IMR-90 (cell line): ENCODE data around the gene TSPEAR. TPM values are rescaled to one million over a fixed set of nuclear protein-coding genes. Genes with fewer than 3 reads are reported as not detected.

Source experiments
- ATAC-seq: fragments of 200-7000 bp; cut with Tn5 transposase; 2 replicates; pipeline ENCODE4 v1.9.1; 2020; ENCODE audit warnings: low read depth, mild to moderate bottlenecking, moderate library complexity
- BruUV-seq: library from RNA; stranded (reverse); fragments of 400-500 nt; replicated peaks from 2 replicates; lab custom pipeline; 2021; lab: Mats Ljungman, UMichigan
- CTCF ChIA-PET: fragments of 300-600 bp; formaldehyde crosslinking; extraction: SDS; loops from one replicate; lab custom pipeline; 2021; ENCODE audit warnings: antibody characterized with exemption; lab: Yijun Ruan, JAX
- POLR2A ChIA-PET: fragments of 300-600 bp; sonication (Branson Sonifier 250); formaldehyde crosslinking; loops from one replicate; lab custom pipeline; 2022; ENCODE audit warnings: antibody characterized with exemption; ENCODE audit not compliant: unreplicated experiment; lab: Charles Lee
- DNase-seq: peaks from one replicate; pipeline ENCODE4 v3.0.0; 2013
- H2AFZ ChIP-seq: replicated peaks from 2 replicates; pipeline ENCODE3; 2013; ENCODE audit warnings: low read length, mild to moderate bottlenecking; ENCODE audit not compliant: poor library complexity
- H2AK5ac ChIP-seq: 2 replicates; pipeline ENCODE4 v1.6.1; 2013; ENCODE audit warnings: low read depth, low read length, inconsistent platforms
- H2AK9ac ChIP-seq: replicated peaks from 2 replicates; pipeline ENCODE3; 2013; ENCODE audit warnings: mild to moderate bottlenecking, low read depth, low read length, moderate library complexity; ENCODE audit not compliant: poor library complexity
- H2BK120ac ChIP-seq: 2 replicates; pipeline ENCODE4 v1.6.1; 2013; ENCODE audit warnings: low read depth, low read length, inconsistent platforms
- H2BK15ac ChIP-seq: 3 replicates; pipeline ENCODE4 v1.6.1; 2013; ENCODE audit warnings: low read depth, low read length, inconsistent platforms
- H2BK20ac ChIP-seq: 2 replicates; pipeline ENCODE4 v1.6.1; 2013; ENCODE audit warnings: low read depth, mild to moderate bottlenecking, inconsistent platforms, low read length, moderate library complexity
- H2BK5ac ChIP-seq: 2 replicates; pipeline ENCODE4 v1.6.1; 2013; ENCODE audit warnings: mild to moderate bottlenecking, low read depth, low read length, inconsistent platforms; ENCODE audit not compliant: poor library complexity, severe bottlenecking
- H3K14ac ChIP-seq: replicated peaks from 2 replicates; pipeline ENCODE4 v1.6.1; 2013; ENCODE audit warnings: low read depth, low read length, inconsistent platforms
- H3K18ac ChIP-seq: 2 replicates; pipeline ENCODE4 v1.6.1; 2013; ENCODE audit warnings: low read depth, low read length, control low read depth
- H3K23ac ChIP-seq: 2 replicates; pipeline ENCODE4 v1.6.1; 2013; ENCODE audit warnings: low read depth, low read length, inconsistent platforms
- H3K27ac ChIP-seq: 2 replicates; pipeline ENCODE4 v1.5.1; 2013; ENCODE audit warnings: mild to moderate bottlenecking, control low read depth, low read length; ENCODE audit not compliant: insufficient read depth
- H3K27me3 ChIP-seq: 2 replicates; pipeline ENCODE4 v1.6.1; 2013; ENCODE audit warnings: low read length; ENCODE audit not compliant: control insufficient read depth, insufficient read depth
- H3K36me3 ChIP-seq: 2 replicates; pipeline ENCODE4 v1.6.1; 2013; ENCODE audit warnings: low read length, mixed read lengths; ENCODE audit not compliant: control insufficient read depth, insufficient read depth
- H3K4ac ChIP-seq: 2 replicates; pipeline ENCODE4 v1.6.1; 2013; ENCODE audit warnings: low read depth, low read length, inconsistent platforms
- H3K4me1 ChIP-seq: 2 replicates; pipeline ENCODE4 v1.6.1; 2013; ENCODE audit warnings: low read length, mixed read lengths; ENCODE audit not compliant: control insufficient read depth, insufficient read depth
- H3K4me2 ChIP-seq: 2 replicates; pipeline ENCODE4 v1.6.1; 2013; ENCODE audit warnings: low read depth, mild to moderate bottlenecking, control low read depth, low read length, moderate library complexity
- H3K4me3 ChIP-seq: 2 replicates; pipeline ENCODE4 v1.5.1; 2013; ENCODE audit warnings: low read depth, mild to moderate bottlenecking, control low read depth, low read length, moderate library complexity; ENCODE audit not compliant: insufficient read depth
- H3K56ac ChIP-seq: 2 replicates; pipeline ENCODE4 v1.6.1; 2013; ENCODE audit warnings: low read length, inconsistent platforms; ENCODE audit not compliant: insufficient read depth; ENCODE audit errors: extremely low read depth
- H3K79me1 ChIP-seq, 2 experiments: 2 replicates each; pipeline ENCODE4 v1.6.1; 2013; ENCODE audit warnings: low read length in 2 of 2, inconsistent platforms in 1 of 2, low read depth in 1 of 2
- H3K9ac ChIP-seq: 2 replicates; pipeline ENCODE4 v1.6.1; 2013; ENCODE audit warnings: low read depth, low read length, control low read depth
- H3K9me1 ChIP-seq: 2 replicates; pipeline ENCODE4 v1.6.1; 2013; ENCODE audit warnings: low read length, inconsistent platforms; ENCODE audit not compliant: insufficient read depth
- H3K9me3 ChIP-seq: 2 replicates; pipeline ENCODE4 v1.6.1; 2013; ENCODE audit warnings: low read length; ENCODE audit not compliant: control insufficient read depth, insufficient read depth
- H4K20me1 ChIP-seq: 2 replicates; pipeline ENCODE4 v1.6.1; 2013; ENCODE audit warnings: low read length, inconsistent platforms; ENCODE audit not compliant: insufficient read depth
- H4K5ac ChIP-seq: 2 replicates; pipeline ENCODE4 v1.6.1; 2013; ENCODE audit warnings: mild to moderate bottlenecking, low read depth, low read length, control low read depth
- H4K8ac ChIP-seq, 2 experiments: 2 replicates each; pipeline ENCODE4 v1.6.1; 2013; ENCODE audit warnings: low read depth in 2 of 2, low read length in 2 of 2, control low read depth in 1 of 2, inconsistent platforms in 1 of 2
- H4K91ac ChIP-seq: 2 replicates; pipeline ENCODE4 v1.6.1; 2013; ENCODE audit warnings: low read depth, low read length, inconsistent platforms; ENCODE audit not compliant: insufficient read depth
- BHLHE40 ChIP-seq: fragments of 150-350 bp; IDR thresholded peaks from 2 replicates; pipeline ENCODE4 v1.6.1; 2016; ENCODE audit warnings: mild to moderate bottlenecking, low read depth, low read length
- CEBPB ChIP-seq: IDR thresholded peaks from 2 replicates; pipeline ENCODE4 v1.6.1; 2012; ENCODE audit warnings: low read depth, low read length, improper control_type of control experiment
- CHD1 ChIP-seq: IDR thresholded peaks from 2 replicates; pipeline ENCODE4 v1.6.1; 2012; ENCODE audit warnings: low read depth, low read length, improper control_type of control experiment
- FOS ChIP-seq: fragments of 150-350 bp; IDR thresholded peaks from 2 replicates; pipeline ENCODE4 v1.6.1; 2016; ENCODE audit warnings: low read depth, low read length
- MAZ ChIP-seq: IDR thresholded peaks from 2 replicates; pipeline ENCODE4 v1.6.1; 2012; ENCODE audit warnings: low read depth, mild to moderate bottlenecking, low read length, improper control_type of control experiment, moderate library complexity, borderline replicate concordance
- MXI1 ChIP-seq: IDR thresholded peaks from 2 replicates; pipeline ENCODE4 v1.6.1; 2012; ENCODE audit warnings: low read depth, mild to moderate bottlenecking, low read length, moderate library complexity, borderline replicate concordance
- POLR2A ChIP-seq: IDR thresholded peaks from 2 replicates; pipeline ENCODE4 v1.6.1; 2012; ENCODE audit warnings: mild to moderate bottlenecking, low read depth, low read length
- RFX5 ChIP-seq: IDR thresholded peaks from 2 replicates; pipeline ENCODE4 v1.8.0; 2012; ENCODE audit warnings: low read depth, mild to moderate bottlenecking, low read length, moderate library complexity
- SMC3 ChIP-seq: fragments of 150-350 bp; IDR thresholded peaks from 2 replicates; pipeline ENCODE4 v1.6.1; 2016; ENCODE audit warnings: low read depth, mild to moderate bottlenecking, antibody characterized with exemption, low read length, moderate library complexity
- WGBS, 2 experiments: methylation state at CpG; one replicate each; pipeline versions ENCODE4 v1.1.5 to v1.1.7; 2013; ENCODE audit warnings: missing lambda C conversion rate in 2 of 2; ENCODE audit not compliant: insufficient read length in 1 of 2; ENCODE audit errors: extremely low coverage in 2 of 2; 5-methylcytosine and 5-hydroxymethylcytosine counted together
- dilution Hi-C: fragments of 300-500 bp; cut with HindIII; formaldehyde crosslinking; loops from one replicate; pipeline ENCODE4 v1.14.3; 2018; ENCODE audit warnings: low sequenced_read_pairs; ENCODE audit not compliant: unreplicated experiment
- in situ Hi-C: fragments of 300-500 bp; cut with MboI; formaldehyde crosslinking; loops from 3 replicates; pipeline ENCODE4 v1.14.3; 2019; ENCODE audit warnings: low sequenced_read_pairs, inconsistent platforms, mixed read lengths
- intact Hi-C: fragments of 100-400 bp; cut with micrococcal nuclease; formaldehyde crosslinking; loops from 2 replicates; pipeline ENCODE4 v1.10.0; 2022
- polyA plus RNA-seq, 3 experiments: library from polyadenylated mRNA; depleted of rRNA; stranded (reverse); fragments of >200 nt; gene quantifications; 2 replicates each; pipeline ENCODE4 v1.2.3, GENCODE V29; 2012; ENCODE audit warnings: low replicate concordance in 1 of 3
- total RNA-seq: library from RNA; depleted of rRNA; stranded (reverse); fragments of >200 nt; gene quantifications from 2 replicates; pipeline ENCODE4 v1.2.3, GENCODE V29; 2012
- TF ChIP-seq, protein P1 (sequence below): conservative IDR thresholded peaks from 2 replicates; pipeline ENCODE4 v1.5.1; 2012; ENCODE audit warnings: mild to moderate bottlenecking, low read depth, low read length, improper control_type of control experiment
- TF ChIP-seq, protein P2 (sequence below): fragments of 150-350 bp; IDR thresholded peaks from 2 replicates; pipeline ENCODE4 v1.6.1; 2016; ENCODE audit warnings: low read depth, mild to moderate bottlenecking, low read length, moderate library complexity, borderline replicate concordance
- TF ChIP-seq, protein P3 (sequence below): fragments of 150-350 bp; IDR thresholded peaks from 2 replicates; pipeline ENCODE4 v1.6.1; 2017; ENCODE audit warnings: mild to moderate bottlenecking, antibody characterized with exemption, low read length, low read depth

TSPEAR gene
- total and polyA plus RNA-seq, 2 of the 4 experiments (the other 2 are of a cell fraction) = not detected

DNA sequence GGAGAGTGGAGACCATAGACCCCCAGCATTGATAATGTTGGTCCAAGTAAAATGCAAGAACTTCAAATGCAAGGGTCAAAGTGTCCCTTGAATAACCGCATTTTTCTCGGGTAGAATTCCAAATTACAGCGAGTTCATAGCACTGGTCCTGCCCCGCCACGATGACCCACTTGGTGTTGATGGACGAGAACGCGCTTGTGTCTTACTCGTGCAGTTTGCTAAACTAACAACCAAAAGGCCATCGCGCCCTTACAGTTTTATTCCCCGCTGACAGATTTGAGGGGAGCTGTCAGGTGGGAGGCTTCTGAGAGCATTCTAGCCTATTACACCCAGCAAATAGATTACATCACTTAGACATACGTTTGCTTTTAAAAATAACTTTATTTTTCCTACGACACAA lies 17.3 kb upstream of the TSPEAR start:
- Histone ChIP-seq H3K79me1 (no peaks in the 10 kb centered on the region), H2BK5ac (no peak overlapping the region), H3K4me3 (no peak overlapping the region), H3K4me2 (no peak overlapping the region), H3K23ac (no peak overlapping the region), H3K9me3 (no peaks in the 10 kb centered on the region), H3K14ac (no peak overlapping the region), H4K20me1 (no peaks in the 10 kb centered on the region), H2AK5ac (no peak overlapping the region), H3K4ac (no peak overlapping the region), H3K56ac (no peak overlapping the region), H3K18ac (no peak overlapping the region), H3K27me3 (peaks cover 32% of the 10 kb centered on the region), H3K36me3 (no peaks in the 10 kb centered on the region), H2AFZ (no peak overlapping the region), H4K8ac (no peak overlapping the region), H4K5ac (no peak overlapping the region), H2BK120ac (no peak overlapping the region), H3K9me1 (no peaks in the 10 kb centered on the region), H4K91ac (no peak overlapping the region), H2BK20ac (no peak overlapping the region), H3K9ac (no peak overlapping the region), H3K4me1 (no peaks in the 10 kb centered on the region), H3K27ac (no peak overlapping the region), H2AK9ac (no peak overlapping the region), H2BK15ac (no peak overlapping the region)
- WGBS, 2 experiments = 46% methylated on average over 2 of the region's 14 CpGs; no CpG with 5 or more reads in 1 of the 2 experiments
- in situ Hi-C loops (no loop called here), intact Hi-C loops (no loop called here), dilution Hi-C loops (no loop called here)
- no TSS peak for BruUV-seq
- ATAC-seq (no peak), DNase-seq (no peak)
- ChIA-PET POLR2A (no interaction called here), CTCF (no interaction called here)
- TF ChIP-seq, protein P1, sequence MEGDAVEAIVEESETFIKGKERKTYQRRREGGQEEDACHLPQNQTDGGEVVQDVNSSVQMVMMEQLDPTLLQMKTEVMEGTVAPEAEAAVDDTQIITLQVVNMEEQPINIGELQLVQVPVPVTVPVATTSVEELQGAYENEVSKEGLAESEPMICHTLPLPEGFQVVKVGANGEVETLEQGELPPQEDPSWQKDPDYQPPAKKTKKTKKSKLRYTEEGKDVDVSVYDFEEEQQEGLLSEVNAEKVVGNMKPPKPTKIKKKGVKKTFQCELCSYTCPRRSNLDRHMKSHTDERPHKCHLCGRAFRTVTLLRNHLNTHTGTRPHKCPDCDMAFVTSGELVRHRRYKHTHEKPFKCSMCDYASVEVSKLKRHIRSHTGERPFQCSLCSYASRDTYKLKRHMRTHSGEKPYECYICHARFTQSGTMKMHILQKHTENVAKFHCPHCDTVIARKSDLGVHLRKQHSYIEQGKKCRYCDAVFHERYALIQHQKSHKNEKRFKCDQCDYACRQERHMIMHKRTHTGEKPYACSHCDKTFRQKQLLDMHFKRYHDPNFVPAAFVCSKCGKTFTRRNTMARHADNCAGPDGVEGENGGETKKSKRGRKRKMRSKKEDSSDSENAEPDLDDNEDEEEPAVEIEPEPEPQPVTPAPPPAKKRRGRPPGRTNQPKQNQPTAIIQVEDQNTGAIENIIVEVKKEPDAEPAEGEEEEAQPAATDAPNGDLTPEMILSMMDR = no peak
- no peak for TF ChIP-seq RFX5
- TF ChIP-seq BHLHE40 = no peak
- TF ChIP-seq POLR2A = no peak
- TF ChIP-seq SMC3 = no peak
- TF ChIP-seq FOS = no peak
- TF ChIP-seq MAZ = no peak
- TF ChIP-seq, protein P2, sequence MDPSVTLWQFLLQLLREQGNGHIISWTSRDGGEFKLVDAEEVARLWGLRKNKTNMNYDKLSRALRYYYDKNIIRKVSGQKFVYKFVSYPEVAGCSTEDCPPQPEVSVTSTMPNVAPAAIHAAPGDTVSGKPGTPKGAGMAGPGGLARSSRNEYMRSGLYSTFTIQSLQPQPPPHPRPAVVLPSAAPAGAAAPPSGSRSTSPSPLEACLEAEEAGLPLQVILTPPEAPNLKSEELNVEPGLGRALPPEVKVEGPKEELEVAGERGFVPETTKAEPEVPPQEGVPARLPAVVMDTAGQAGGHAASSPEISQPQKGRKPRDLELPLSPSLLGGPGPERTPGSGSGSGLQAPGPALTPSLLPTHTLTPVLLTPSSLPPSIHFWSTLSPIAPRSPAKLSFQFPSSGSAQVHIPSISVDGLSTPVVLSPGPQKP = no peak
- TF ChIP-seq MXI1 = no peak
- no peak for TF ChIP-seq CEBPB
- TF ChIP-seq, protein P3, sequence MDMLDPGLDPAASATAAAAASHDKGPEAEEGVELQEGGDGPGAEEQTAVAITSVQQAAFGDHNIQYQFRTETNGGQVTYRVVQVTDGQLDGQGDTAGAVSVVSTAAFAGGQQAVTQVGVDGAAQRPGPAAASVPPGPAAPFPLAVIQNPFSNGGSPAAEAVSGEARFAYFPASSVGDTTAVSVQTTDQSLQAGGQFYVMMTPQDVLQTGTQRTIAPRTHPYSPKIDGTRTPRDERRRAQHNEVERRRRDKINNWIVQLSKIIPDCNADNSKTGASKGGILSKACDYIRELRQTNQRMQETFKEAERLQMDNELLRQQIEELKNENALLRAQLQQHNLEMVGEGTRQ = no peak
- no peak for TF ChIP-seq CHD1
